Left renal cortex interstitium (tissue), 4 donors: ENCODE measurements around the gene PATL1. TPM values are rescaled to one million over a fixed set of nuclear protein-coding genes. Genes with fewer than 3 reads are reported as not detected.
A peak's percentile ranks its signal among the peaks of the same experiment; 100 is the strongest.

ENCODE experiments used
- DNase-seq, 4 donors: peaks; one replicate each; pipeline ENCODE4 v3.0.0-alpha.2; 2013; ENCODE audit warnings: low read depth in 4 of 4, low spot score in 2 of 4, missing footprints in 1 of 4
- polyA plus RNA-seq, 4 donors: library from polyadenylated mRNA; unstranded; fragments of 120-200 nt; gene quantifications; one replicate each; pipeline ENCODE4 v1.2.1, GENCODE V29; 2013; ENCODE audit not compliant: insufficient read length in 4 of 4

The PATL1 gene
- polyA plus RNA-seq, 4 donors: 29.7 to 52.5 (median 46.3) TPM

DNA sequence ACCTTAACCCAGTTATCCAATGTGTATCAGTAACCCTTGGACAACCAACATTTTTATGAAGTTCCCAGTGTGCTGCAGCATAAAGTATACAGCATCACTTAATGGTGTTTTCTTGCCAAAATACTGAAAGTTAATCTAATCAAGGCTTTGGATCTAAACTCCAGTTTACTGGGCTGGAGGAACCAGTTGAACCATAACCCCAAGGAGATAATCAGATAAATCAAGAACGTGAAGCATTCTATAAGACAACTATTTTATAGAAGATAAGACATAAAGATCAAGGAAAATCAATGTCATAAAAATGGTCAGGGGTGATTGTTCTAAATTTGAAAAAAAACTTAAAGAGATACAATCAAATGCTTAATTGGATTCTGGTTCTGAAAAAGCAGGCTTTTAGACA lies 51.0 kb downstream of the PATL1 start:
- DNase-seq: no peak

GRCh38 chr11:59616396-59616982 lies 52.3 kb downstream of the PATL1 start:
- no peak for DNase-seq

DNA sequence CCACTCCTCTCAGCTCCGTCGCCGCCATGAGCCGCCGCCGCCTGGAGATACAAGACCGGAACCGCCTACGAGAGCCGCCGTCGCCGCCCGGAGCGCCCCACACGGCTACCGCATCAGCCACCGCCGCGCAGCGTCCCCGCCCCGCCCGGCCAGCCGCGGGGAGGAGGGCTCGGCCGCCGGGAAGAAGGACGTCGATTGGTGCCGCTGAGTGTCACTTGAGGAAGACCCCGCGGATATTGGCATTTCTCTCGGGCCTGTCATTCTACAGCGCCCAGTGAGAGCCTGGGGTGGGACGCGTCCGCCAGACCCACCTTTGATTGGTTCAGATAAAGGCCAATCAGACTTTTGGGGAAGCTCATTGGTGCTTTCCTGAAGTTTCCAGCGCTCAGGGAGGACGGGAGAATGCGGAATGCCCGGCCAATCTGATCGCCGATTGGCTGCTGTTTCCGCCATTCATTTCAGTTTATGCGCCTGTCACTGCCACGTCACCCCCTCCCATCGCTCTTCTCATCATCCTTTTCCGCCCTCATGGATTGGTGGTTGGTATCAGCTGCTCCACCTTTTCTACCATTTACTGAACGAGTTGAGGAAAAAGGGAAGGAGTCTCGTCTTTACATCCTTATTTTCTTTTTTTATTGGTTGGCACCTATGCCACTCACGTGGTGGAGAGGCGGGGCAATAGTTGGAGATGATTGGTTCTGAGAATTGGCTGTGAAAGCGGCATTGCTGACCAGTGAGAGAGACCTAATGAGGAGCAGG lies 53.0 kb downstream of the PATL1 start, which contains the start of gene OSBP:
Gene OSBP, minus strand, starts transcription at position 138 of the 759 bp plus-strand sequence. Its CDS starts 110 bp downstream, at position 28.
- DNase-seq: peak; percentile 100

- peak in 1 of 4 donors; percentile 9 for DNase-seq
Observed at GRCh38 chr11:59615120-59615636, 53.7 kb downstream of the PATL1 start.

GRCh38 chr11:59614277-59615119 lies 54.3 kb downstream of the PATL1 start:
- no peak for DNase-seq

DNA sequence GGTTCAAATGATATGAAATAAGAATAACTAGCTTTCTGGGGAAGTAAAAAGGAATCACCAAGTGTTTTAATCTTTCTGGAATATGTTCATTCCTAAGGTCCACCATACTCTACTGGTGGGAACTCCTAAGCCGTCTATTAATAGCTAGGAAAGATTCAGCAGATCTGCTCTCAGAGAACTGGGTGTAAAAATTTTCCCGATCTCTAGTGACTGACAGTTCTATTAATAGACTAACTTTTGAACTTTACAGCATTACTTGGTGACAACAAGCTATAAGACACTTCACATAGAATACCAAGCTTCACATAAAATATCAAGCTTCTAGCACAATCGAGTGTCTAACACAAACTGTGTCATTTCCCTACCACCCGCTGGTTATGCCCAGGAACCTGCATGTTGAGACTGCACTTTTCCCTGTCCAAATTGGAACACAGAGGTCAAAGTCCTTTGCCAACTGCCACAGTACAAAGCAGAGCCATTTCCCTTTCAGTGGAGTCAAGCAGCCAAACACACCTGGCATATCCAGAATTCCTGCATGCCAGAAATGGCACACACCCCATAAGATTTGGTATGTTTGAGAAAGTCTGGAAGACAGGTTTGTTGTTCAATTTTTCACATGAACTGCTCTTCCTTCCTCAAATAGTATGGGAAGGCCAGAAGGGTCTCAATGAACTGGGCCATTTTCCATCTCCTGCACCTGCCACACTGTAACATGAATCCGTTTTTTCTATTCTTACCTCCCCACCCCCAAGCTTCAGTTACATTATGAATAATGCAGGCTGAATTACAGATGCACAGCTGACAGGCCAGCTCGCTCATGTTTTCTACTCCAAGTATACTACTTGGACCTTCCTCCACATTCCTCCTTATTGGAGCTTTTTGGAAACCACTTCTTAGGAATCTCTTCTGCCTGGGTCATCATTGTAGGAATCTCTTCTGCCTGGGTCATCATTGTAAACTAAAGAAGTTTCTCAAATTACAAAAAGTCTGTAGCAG lies 57.0 kb downstream of the PATL1 start:
- DNase-seq: no peak

GRCh38 chr11:59610289-59610688 lies 58.5 kb downstream of the PATL1 start:
- DNase-seq: no peak

- no peak for DNase-seq
Observed at GRCh38 chr11:59607703-59608454, 61.0 kb downstream of the PATL1 start.

DNA sequence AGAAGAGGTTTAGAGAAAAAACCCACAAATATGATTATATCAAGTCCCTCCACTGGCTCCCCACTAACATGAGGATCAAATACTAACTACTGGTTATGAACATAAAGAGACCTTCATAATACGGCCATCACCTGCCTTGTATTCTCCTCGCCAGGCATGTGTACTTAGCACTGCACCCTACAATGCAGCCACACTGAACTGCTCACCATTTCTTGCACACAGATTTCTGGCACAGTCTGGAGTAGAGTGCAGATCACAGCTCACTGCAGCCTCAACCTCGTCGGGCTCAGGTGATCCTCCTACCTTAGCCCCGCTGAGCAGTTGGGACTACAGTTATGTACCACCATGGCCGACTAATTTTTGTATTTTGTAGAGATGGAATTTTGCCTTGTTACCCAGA lies 66.4 kb downstream of the PATL1 start:
- no peak for DNase-seq

- no peak for DNase-seq
Observed at GRCh38 chr11:59601788-59602187, 67.0 kb downstream of the PATL1 start.

- DNase-seq: no peak
Observed at GRCh38 chr11:59600636-59601035, 68.2 kb downstream of the PATL1 start.

DNA sequence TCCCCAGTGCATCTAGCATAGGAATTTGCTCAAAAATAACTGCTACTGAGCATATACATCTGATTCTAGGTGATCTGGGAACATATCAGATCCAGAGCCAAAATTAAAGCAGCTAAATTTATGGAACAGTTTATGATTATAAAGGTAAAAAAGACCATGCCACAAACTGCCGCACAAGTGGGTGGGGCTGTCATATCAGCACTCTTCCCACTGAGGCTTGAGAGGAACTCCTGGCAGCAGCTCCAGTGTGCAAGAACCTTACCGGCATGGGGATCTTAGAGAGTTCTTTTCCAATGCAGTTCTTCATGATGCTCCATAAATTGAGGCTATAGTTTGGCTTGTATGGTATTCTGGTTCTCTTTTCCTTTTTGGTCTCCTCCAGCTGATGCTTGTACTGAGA lies 68.6 kb downstream of the PATL1 start:
- DNase-seq: no peak

DNA sequence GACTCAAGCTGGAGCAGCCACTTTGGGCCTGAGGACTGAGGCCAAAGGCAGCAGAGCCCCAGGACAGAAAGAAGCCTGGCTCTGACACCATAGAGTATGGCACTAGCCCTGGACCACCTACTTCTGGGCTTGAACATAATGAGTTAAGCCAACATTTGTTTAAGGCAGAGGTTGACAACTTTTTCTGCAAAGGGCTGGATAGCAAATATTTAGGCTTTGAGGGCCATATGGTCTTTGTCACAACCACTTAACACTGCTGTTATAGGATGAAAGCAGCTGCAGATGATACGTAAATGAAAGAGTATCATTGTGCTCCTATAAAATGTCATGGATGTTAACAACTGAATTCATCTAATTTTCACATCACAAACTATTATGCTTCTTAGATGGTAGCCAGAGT lies 69.9 kb downstream of the PATL1 start:
- DNase-seq: no peak

Other genes starting within 250 kb of the PATL1 start
- gene OR5A2, start 242.6 kb downstream of the PATL1 start, polyA plus RNA-seq: under 1 TPM in 3 of 4 donors, not detected in 1; 0.03 to 0.04 (median 0.03) TPM
- gene OR5A1, start 232.6 kb downstream of the PATL1 start, polyA plus RNA-seq: under 1 TPM in 2 of 4 donors, not detected in 2; 0.03 to 0.05 TPM
- not detected for gene OR4D6, start 212.1 kb downstream of the PATL1 start, polyA plus RNA-seq
- not detected for gene OR4D10, start 195.7 kb downstream of the PATL1 start, polyA plus RNA-seq
- not detected for gene OR4D11, start 165.5 kb downstream of the PATL1 start, polyA plus RNA-seq
- gene OR4D9, start 157.5 kb downstream of the PATL1 start, polyA plus RNA-seq: under 1 TPM in 3 of 4 donors, not detected in 1; 0.03 to 0.11 (median 0.04) TPM
- gene OSBP, start 53.3 kb downstream of the PATL1 start, polyA plus RNA-seq: 10 to 100 TPM; 47.3 to 58.7 (median 52.2) TPM
- not detected for gene OR10V1, start 44.8 kb upstream of the PATL1 start, polyA plus RNA-seq
- 10 to 100 TPM; 35.3 to 70.3 (median 55.3) TPM for gene STX3, start 86.3 kb upstream of the PATL1 start, polyA plus RNA-seq
- 10 to 100 TPM; 60.0 to 66.8 (median 61.6) TPM for gene MRPL16, start 141.7 kb upstream of the PATL1 start, polyA plus RNA-seq
- gene CBLIF, start 176.5 kb upstream of the PATL1 start, polyA plus RNA-seq: under 1 TPM in 2 of 4 donors, not detected in 2; 0.11 to 0.21 TPM
- under 1 TPM in 1 of 4 donors, not detected in 3; 0.30 TPM for gene TCN1, start 197.4 kb upstream of the PATL1 start, polyA plus RNA-seq
- gene OOSP3, start 209.7 kb upstream of the PATL1 start, polyA plus RNA-seq: under 1 TPM in 2 of 4 donors, not detected in 2; 0.18 to 0.21 TPM